ENCODE measurements around the gene ZNF467. TPM values are rescaled to one million over a fixed set of nuclear protein-coding genes. Genes with fewer than 3 reads are reported as not detected.

Gene ZNF467
- total RNA-seq, 2 donors from 2014 or later, result 4.6 to 7.4 TPM

DNA sequence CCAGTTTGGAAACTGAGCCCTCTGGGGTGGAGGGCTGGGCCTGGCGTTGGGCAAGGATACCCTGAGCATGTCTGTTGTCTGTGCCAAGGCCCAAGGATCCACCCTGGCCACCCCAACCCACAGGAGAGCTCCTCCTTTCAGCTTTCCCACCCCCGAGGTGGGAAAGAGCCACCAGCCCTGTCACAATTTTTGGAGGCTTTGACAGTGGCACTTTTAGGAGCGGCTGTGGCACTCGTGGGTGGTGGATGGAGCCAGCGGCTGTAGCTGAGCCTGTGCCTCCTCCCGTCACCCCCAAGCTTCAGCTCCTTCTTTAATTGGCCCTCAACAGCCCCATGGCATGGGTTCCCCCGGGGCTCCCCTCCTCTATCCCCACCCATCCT is 46.6 kb upstream of the ZNF467 start:
- DNase-seq (ENCODE audit: low spot score) (no peak), ATAC-seq (ENCODE audit: insufficient number of reproducible peaks, low FRiP score, low read depth) (no peak)
- no peaks in the 10 kb centered on the region for H3K36me3 ChIP-seq
- no peak overlapping the region for H3K27ac ChIP-seq
- no peak overlapping the region for H3K4me3 ChIP-seq
- no peaks in the 10 kb centered on the region for H3K27me3 ChIP-seq (replicated peaks; ENCODE audit: insufficient read depth)
- no peaks in the 10 kb centered on the region for H3K4me1 ChIP-seq (ENCODE audit: control insufficient read depth in 1 of 2, low read depth in 2 of 2)
- H3K9me3 ChIP-seq, result no peaks in the 10 kb centered on the region
- no peak for TF ChIP-seq CTCF (IDR thresholded peaks at IDR 0.05)

GRCh38 chr7:149819141-149819960 is 46.0 kb upstream of the ZNF467 start:
- Histone ChIP-seq H3K27ac (no peak overlapping the region), H3K36me3 (no peaks in the 10 kb centered on the region), H3K4me1 (ENCODE audit: control insufficient read depth in 1 of 2, low read depth in 2 of 2) (no peaks in the 10 kb centered on the region), H3K27me3 (replicated peaks; ENCODE audit: insufficient read depth) (no peaks in the 10 kb centered on the region), H3K9me3 (no peaks in the 10 kb centered on the region), H3K4me3 (no peak overlapping the region)
- no peak for DNase-seq (ENCODE audit: low spot score)
- ATAC-seq (ENCODE audit: insufficient number of reproducible peaks, low FRiP score, low read depth), result no peak
- TF ChIP-seq CTCF (IDR thresholded peaks at IDR 0.05), result no peak

DNA sequence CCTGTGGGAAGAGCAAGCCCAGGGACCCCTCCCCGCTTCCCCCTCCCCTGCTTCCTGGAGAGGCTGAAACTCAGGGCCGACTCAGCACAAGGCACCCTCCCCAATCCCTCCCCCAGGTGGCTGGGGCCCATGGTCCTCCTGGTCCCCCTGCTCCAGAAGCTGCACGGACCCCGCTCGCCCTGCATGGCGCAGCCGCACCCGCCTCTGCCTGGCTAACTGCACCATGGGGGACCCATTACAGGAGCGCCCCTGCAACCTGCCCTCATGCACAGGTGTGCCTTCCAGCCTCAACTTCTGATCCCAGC is 45.1 kb upstream of the ZNF467 start:
- Histone ChIP-seq H3K36me3 (no peaks in the 10 kb centered on the region), H3K27ac (no peak overlapping the region), H3K27me3 (replicated peaks; ENCODE audit: insufficient read depth) (no peaks in the 10 kb centered on the region), H3K9me3 (no peaks in the 10 kb centered on the region), H3K4me3 (no peak overlapping the region), H3K4me1 (ENCODE audit: control insufficient read depth in 1 of 2, low read depth in 2 of 2) (no peaks in the 10 kb centered on the region)
- TF ChIP-seq CTCF (IDR thresholded peaks at IDR 0.05), result no peak
- DNase-seq (ENCODE audit: low spot score) (no peak), ATAC-seq (ENCODE audit: insufficient number of reproducible peaks, low FRiP score, low read depth) (no peak)

DNA sequence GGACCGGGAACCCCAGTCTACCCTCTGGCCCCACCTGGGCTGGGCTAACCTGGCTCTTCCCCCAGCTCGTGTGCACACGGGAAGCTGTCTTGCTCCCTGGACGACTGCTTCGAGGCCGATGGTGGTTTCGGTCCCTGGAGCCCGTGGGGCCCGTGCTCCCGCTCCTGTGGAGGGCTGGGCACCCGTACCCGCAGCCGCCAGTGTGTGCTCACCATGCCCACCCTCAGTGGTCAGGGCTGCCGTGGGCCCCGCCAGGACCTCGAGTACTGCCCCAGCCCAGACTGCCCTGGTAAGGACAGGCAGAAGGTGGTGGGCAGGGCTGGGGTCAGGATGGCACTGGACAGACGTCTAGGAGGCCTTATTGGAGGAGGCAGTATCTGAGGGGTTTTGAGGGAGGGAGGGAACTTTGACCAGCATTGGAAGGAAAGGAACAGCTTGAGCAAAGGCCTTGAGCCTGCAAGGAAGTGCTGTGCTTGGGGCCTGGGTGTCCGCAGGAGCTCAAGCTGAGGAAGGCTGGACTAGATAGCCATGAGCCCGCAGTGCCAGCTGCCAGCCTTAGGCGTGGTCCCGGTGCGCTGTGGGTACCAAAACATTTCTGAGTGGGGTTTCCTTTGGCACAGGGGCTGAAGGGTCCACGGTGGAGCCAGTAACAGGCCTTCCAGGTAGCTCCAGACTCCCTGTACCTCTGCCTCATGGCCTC is 44.6 kb upstream of the ZNF467 start:
- ATAC-seq (ENCODE audit: insufficient number of reproducible peaks, low FRiP score, low read depth) (no peak), DNase-seq (ENCODE audit: low spot score) (no peak)
- H3K36me3 ChIP-seq, result no peaks in the 10 kb centered on the region
- no peak overlapping the region for H3K27ac ChIP-seq
- TF ChIP-seq CTCF (IDR thresholded peaks at IDR 0.05), result no peak
- no peaks in the 10 kb centered on the region for H3K9me3 ChIP-seq
- H3K4me3 ChIP-seq, result no peak overlapping the region
- no peaks in the 10 kb centered on the region for H3K27me3 ChIP-seq (replicated peaks; ENCODE audit: insufficient read depth)
- H3K4me1 ChIP-seq (ENCODE audit: control insufficient read depth in 1 of 2, low read depth in 2 of 2), result no peaks in the 10 kb centered on the region

- no peaks in the 10 kb centered on the region for H3K27me3 ChIP-seq (replicated peaks; ENCODE audit: insufficient read depth)
- no peak for ATAC-seq (ENCODE audit: insufficient number of reproducible peaks, low FRiP score, low read depth)
These were observed 43.9 kb upstream of the ZNF467 start for GRCh38 chr7:149817301-149817771.

More at GRCh38 chr7:149817301-149817771, 43.9 kb upstream of the ZNF467 start:
- DNase-seq (ENCODE audit: low spot score), result no peak
- Histone ChIP-seq H3K9me3 (no peaks in the 10 kb centered on the region), H3K36me3 (no peaks in the 10 kb centered on the region), H3K4me1 (ENCODE audit: control insufficient read depth in 1 of 2, low read depth in 2 of 2) (no peaks in the 10 kb centered on the region), H3K27ac (no peak overlapping the region), H3K4me3 (no peak overlapping the region)
- no peak for TF ChIP-seq CTCF (IDR thresholded peaks at IDR 0.05)
